Activated CD8-positive, alpha-beta memory T cell treated with anti-CD3 and anti-CD28 coated beads, Interleukin-2, amount 50 U/mL, for 24 hours (primary cell): ENCODE measurements around the gene MAP2K6.

ENCODE experiments used
- DNase-seq: peaks from one replicate; pipeline ENCODE4 v3.0.0-alpha.2; 2020; ENCODE audit errors: extremely low read depth

Gene MAP2K6

GRCh38 chr17:69414408-69415274 lies at the start of gene MAP2K6:
MAP2K6 (plus strand) TSS chr17:69414697; CDS start chr17:69414985, 288 bp downstream.
- peak; percentile 67 for DNase-seq

- DNase-seq, result no peak
These were observed 47.2 kb upstream of the MAP2K6 start for GRCh38 chr17:69367298-69367697.

- DNase-seq, result no peak
These were observed 41.4 kb upstream of the MAP2K6 start for GRCh38 chr17:69373069-69373468.

GRCh38 chr17:69375229-69375628 lies 39.3 kb upstream of the MAP2K6 start:
- no peak for DNase-seq

DNA sequence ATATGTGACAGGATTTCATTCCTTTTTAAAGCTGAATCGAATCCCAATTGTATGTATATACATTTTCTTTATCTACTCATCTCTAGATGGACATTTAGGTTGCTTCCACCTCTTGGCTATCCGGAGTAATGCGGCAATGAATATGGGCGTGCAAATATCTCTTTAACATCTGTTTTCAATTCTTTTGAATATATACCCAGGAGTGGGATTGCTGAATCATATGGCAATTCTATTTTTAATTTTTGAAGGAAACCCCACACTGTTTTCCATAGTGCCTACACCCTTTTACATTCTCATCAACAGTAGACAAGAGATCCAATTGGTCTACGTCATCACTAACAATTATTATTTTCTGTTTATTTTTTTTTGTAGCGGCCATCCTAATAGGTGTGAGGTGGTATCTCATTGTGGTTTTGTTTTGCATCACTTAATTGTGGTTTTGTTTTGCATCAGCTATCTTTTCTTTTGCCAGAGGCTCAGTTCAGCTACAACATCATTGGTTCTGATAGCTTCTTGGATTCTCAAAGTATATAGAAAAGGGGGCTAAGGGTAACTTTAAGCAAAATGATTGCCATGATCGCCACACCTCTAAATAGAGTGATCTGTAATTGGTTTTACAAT lies 25.6 kb upstream of the MAP2K6 start:
- no peak for DNase-seq

GRCh38 chr17:69390795-69391501 lies 23.5 kb upstream of the MAP2K6 start:
- DNase-seq, result no peak

DNA sequence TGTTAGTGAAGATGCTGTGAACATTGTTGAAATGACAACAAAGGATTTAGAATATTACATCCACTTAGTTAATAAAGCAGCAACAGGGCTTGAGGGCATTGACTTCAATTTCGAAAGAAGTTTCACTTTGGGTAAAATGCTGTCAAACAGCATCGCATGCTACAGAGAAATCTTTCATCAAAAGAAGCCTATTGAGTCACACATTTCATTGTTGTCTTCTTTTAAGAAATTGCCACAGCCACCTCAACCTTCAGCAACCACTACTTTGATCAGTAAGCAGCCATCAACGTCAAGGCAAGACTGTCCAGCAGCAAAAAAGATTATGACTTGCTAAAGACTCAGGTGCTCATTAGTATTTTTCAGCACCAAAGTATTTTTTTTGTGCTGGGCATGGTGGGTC lies 13.2 kb upstream of the MAP2K6 start:
- DNase-seq, result no peak

DNA sequence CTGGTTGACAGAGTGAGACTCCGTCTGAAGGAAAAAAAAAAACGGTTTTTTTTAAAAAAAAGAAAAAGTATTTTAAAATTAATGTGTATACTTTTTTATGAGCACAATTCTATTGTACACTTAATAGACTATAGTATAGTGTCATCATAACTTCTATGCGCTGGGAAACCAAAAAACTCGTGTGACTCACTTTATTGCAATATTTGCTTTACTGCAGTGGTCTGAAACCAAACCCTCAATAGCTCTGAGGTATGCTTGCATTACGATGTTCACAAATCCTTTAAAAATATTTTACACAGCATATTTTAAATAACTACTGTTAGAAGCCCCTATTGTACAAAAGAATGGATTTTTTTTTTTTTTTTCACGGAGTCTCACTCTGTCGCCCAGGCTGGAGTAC lies 12.4 kb upstream of the MAP2K6 start:
- no peak for DNase-seq

DNA sequence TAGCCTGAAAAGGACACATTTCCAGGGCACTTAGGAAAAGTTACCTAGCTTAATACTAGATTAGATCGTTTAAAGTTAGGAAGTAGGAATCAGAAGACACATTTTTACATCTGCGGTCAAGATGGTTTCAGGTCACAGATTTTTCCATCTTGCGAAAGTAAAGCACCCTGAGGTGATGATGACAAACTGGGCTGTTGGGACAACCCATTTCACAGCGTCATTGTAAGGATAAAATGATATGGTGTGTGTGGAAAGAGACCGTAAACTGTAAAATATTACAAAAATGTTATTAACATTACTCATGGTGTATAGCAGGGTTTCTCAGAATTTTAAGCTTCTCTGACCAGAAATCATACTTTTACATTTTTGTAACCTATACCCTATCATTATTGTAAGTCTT lies 10.1 kb upstream of the MAP2K6 start:
- DNase-seq, result no peak

- no peak for DNase-seq
These were observed 9.4 kb upstream of the MAP2K6 start for GRCh38 chr17:69405096-69405495.

- DNase-seq, result no peak
These were observed 7.6 kb upstream of the MAP2K6 start for GRCh38 chr17:69406941-69407340.

- no peak for DNase-seq
These were observed 6.7 kb upstream of the MAP2K6 start for GRCh38 chr17:69407759-69408158.

- DNase-seq, result no peak
These were observed 3.8 kb upstream of the MAP2K6 start for GRCh38 chr17:69410671-69411070.

DNA sequence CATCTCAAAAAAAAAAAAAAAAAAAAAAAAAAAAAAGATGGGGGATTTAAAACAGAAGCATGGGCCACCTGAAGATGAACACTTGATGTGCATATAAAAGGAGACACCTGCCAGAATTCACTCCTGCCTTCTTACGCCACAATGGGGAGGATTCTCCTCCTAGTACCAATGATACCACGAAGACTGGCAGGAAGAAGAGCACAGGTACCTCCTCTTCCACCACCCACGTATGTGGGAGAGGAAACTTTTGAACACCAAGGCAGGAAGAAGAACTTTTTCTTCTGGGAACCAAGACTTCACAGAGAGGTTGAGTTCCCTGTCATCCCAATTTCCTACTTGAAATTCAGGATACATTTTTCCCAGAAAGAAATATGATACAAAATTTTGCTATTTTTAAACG lies 2.7 kb upstream of the MAP2K6 start:
- DNase-seq, result no peak

DNA sequence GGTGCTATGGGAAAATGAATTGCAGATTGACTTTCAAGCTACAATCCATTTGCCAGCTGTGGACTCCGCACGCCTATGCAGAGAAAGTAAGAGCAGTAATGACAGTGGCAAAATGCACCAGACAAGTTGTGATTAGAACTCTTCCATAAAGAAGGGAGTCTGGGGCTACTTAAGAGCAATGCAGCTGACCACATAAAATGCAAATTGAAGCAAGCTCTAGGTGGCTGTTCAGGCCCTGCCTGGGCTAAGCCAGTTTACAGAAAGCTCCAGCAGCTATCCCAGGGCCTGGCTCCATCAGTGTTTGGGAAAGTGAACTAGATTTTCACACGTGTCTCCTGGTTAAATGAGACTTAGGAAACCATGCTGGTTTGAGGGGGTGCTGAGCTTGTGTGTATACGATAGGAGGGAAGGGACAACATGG lies 2.2 kb upstream of the MAP2K6 start:
- no peak for DNase-seq

DNA sequence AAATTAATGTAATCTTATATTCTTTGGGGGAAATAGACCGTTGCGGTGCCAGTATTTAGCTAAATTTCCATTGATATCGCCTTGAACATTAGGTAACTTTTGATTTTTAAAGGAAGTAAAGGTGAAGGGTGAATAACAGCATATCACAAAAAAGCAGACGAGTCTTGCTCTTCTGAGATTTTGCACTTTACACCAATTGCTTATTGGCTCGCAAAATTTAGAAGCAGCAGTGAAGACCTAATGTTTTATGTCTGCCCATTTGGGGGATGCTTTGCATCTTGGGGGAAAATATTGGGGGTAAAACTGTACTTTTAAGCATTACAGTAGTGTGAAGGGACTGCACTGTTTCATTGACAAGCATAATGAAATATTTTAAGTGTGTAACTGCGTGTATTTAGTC lies 934 bp downstream of the MAP2K6 start:
- DNase-seq, result no peak

DNA sequence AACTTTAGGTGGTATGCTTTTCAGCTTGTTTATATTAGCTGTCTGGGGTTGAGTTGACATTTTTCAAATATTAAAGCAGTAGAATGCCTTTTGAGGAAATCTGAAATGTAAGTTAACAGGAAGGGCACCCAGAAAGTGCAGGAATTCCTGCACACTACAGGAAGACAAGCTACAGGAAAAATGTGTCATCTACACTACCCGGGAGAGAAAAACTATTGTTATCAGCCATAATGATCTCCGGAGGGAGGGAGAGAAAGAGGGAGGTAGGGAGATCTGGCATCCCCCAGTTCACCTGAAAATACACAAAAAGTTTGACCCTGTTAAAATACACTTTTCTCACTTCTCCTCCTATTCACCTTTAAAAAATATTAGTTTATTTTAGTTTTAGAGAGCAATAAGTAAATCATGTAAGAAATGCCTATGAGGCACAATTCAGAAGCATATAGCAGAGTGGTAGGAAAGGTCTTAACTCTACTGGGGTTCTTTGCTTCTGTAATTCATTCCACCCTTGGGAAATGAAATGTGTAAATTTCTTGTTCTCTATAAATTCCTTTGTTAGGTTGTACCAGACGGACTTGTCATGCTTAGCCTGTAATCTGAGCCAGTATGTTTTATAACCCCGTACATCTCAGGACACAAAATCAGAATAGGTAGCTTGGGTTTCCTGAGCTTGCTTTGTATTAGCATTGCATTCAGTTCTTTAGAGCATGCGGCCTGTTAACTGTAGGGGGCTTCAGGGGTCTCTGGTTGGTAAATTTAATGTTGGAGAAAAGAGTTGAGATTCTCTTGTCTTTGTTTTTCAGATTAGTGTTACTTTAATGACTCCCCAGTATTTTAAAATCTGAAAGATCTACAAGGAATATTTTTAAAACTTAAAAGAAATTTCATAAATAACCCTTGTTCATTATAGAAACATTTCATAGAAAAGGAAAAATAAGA lies 3.3 kb downstream of the MAP2K6 start:
- no peak for DNase-seq

DNA sequence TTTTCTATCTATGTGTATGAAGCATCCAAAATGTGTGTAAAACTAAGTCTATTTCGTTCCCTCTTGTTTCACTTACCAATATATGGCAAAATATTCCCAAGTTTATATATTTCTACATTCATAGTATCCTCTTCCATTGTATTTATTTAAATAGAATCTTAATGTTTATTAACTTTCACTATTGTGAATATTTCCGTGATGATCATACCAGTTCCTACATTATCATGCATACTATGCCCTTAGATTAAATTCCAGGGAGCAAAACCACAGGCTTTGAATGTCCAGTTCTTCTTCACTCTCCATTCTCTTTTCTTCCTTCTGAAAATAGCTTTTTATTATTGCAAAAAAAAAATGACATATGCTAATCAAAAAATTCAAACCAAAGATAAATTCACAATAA lies 4.0 kb downstream of the MAP2K6 start:
- no peak for DNase-seq

DNA sequence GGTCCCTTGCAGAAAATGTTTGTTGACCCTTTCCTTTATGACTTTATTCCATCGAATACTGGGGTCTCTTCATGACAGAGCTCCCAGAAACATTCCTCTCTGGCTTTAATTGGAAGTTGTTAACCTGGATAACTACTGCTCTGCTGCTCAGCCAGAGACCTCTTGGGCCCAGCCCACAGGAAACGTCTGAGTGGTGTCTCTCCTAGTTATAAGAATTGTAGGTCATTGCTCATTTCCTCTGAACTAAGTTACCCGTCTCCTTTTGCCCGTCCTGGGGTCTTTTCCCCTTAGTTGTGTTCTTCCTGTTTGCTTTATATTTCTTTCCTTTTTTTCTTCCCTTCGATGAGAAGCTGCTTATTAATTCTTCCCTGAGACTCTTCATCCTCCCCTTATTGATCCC lies 9.0 kb downstream of the MAP2K6 start:
- DNase-seq, result no peak

DNA sequence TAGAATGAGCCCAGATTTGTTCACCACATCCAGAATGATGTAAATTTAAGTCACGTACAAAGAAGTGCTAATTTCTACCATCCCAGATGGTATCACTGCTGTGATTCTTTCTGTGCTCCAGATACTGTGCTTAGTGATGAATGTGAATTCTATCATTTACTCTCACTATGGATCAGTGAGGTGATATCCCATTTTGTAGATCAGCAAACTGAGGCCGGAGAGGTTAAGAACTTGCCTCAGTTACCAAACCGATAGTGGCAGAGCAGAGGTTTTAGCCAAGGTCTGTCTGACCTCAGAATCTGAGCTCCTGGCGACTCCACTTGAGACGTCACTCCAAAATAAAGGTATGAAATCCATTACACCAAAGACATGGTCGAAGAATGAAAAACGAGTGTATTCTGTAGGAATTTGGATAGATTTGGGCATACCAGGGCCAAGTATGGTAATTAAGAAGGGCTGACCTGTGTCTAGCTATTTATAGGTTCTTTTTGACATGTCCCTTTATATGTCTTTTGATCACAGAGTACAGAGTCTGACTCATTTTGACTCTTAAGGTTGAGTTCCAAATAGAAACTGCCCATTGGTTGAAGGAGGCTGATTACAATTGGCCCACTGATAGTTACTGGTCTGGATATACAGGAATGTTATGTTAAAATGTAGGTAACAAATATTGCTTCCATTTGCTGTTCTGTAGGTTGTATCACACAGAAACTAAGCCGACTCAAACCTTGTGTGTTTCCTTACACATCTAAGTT lies 10.0 kb downstream of the MAP2K6 start:
- DNase-seq, result no peak

DNA sequence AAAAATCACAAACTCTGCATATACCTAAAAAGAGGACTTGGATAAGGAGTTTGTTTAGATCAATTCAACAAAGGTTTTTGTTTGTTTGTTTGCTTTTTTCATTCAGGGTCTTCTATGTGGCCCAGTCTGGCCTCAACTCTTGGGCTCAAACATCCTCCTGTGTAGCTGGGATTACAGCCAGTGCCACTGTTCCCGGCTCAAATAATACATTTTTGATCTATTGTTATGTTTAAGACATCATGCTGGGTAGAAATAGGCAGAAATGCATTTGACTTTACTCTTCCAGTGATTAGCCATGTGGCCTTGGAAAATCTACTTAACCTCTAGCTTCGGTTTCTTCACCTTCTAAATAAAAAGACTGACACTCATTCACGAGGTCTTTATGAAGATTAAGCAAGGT lies 11.5 kb downstream of the MAP2K6 start:
- no peak for DNase-seq
